Ramos (cell line): ENCODE results near the gene ENO3.

ENCODE experiments used
- in situ Hi-C: fragments of 300-500 bp; cut with MboI; formaldehyde crosslinking; loops from one replicate; pipeline ENCODE4 v1.14.3; 2022; ENCODE audit warnings: low sequenced_read_pairs; ENCODE audit not compliant: unreplicated experiment

The ENO3 gene

DNA sequence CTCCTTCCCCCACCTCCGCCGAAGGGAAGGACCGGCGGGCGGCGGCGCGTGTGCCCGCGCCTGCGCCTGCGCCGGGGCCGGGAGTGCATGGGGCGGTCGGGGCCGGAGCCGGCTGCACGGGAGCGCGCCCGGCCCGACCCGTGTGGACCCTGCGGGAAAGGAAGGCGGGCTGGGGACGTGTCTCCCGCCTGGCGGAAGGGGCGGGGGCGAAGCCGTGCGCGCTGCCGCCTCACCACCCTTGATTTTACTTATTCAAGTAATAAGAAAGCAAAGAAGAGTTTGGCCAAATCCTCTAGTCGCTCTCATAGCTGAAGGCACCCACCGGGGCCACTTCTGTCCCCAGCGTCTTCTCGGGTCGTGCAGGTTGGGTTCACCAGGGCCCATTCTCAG is 2.0 kb upstream of the ENO3 start:
- in situ Hi-C loops, result no loop called here

DNA sequence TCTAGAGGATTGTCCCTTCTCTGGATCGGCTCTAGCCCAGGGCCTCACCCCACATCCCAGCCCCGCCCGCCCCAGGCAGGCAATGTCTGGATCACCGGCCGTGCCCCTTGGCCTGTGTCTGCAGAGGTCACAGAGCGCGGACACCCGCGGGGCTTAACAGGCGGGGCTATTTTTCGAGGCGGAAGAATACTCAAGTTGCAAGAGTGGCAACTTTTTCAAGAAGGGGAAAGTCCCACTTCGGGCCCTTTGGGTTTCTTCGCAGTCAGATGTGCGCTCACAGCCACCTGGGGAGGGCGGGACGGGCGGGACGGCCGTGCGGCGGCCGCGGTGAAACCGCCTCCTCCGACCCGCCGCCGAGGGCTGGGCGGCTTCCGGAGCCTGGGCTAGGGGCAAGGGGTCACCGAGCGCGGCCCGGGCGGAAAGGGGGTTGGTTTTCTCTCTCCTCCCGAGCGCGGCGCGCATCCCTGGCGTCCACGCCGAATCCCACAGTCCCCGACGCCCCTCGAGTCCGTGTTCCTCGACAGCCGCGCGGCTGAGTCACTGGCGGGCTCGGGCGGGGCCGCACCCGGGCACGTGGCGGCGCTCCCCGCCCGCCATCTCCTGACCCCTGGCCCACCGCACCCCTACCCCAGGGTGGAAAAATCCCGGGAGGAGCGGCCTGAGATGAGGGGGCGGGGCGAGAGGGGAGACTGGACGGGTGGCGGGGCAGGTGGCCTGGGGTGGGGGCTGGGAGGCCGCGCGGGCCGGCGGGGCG is 1.4 kb upstream of the ENO3 start:
- in situ Hi-C loops, result no loop called here

DNA sequence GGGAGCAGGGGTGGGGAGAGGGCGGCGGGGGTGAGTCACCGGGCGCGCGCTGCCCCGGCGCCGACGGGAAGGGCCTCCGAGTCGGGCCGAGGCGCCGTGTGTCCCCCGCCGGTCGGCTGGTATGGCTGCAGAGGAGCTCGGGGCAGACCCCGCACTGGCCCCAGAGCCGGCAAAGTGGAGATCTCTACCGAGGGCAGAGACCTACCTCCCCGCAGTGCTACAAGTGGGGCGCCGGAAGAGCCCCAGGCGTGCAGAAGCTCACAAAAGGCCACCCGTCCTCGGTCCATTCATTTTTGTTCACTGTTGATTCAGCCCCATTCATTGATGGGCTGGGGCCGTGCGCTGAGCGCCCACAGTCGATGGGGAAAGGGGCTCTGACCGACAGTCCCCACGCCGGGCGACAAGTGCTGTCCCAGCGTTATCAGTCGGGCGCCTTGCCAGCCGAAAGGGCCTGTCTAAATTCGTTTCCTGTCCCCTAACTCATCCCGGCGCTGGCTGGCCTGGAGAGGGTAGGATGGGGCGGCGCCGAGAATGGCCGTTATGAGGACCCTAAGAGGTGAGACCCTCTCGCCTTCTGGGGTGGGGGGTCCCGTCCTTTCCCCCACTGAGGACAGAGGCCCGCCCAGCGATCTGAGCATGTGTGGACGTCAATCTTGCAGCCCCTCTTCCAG is 709 bp upstream of the ENO3 start:
- in situ Hi-C loops, result no loop called here

DNA sequence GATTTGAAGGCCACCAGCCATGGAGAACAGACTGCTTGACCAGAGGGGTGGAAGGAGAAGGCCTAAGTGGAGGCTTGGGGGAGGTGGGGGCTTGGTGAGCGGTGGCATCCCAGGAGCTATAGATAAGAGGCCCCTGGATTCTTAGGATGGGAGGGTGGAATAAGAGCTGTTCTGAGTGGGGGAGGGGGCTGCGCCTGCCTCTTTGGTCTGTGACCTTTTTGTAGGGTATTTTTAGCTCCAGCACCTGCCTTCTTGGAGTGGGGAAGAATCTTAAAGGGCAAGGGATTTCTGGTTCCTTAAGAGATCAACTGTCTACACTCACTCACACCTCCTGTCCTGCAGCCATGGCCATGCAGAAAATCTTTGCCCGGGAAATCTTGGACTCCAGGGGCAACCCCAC is 567 bp downstream of the ENO3 start:
- in situ Hi-C loops, result no loop called here

DNA sequence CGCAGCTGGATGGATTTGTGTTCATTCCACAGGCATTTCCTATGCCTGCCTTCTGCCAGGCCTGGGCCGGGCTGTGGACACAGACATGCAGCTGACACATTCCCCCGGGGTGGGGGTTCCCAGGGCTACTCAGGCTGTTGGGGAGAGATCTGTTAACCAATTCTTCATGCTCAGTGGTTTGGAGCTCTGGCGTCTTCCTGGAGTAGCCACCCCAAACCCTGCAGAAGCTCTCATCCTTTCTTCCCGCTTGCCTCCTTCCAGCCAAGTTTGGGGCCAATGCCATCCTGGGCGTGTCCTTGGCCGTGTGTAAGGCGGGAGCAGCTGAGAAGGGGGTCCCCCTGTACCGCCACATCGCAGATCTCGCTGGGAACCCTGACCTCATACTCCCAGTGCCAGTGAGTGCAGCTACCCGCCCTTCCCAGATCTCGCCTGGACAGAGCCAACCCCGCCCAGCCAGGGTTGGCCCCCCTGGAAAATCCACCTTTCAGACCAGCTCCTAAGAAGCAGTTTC is 2.6 kb downstream of the ENO3 start:
- in situ Hi-C loops, result no loop called here

DNA sequence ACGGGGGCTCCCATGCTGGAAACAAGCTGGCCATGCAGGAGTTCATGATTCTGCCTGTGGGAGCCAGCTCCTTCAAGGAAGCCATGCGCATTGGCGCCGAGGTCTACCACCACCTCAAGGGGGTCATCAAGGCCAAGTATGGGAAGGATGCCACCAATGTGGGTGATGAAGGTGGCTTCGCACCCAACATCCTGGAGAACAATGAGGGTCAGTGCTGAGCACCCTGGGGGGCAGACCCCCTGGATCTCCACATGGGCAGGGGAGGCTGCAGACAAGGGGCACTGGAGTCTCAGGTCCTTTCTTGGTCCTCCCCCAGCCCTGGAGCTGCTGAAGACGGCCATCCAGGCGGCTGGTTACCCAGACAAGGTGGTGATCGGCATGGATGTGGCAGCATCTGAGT is 4.2 kb downstream of the ENO3 start:
- in situ Hi-C loops, result no loop called here

DNA sequence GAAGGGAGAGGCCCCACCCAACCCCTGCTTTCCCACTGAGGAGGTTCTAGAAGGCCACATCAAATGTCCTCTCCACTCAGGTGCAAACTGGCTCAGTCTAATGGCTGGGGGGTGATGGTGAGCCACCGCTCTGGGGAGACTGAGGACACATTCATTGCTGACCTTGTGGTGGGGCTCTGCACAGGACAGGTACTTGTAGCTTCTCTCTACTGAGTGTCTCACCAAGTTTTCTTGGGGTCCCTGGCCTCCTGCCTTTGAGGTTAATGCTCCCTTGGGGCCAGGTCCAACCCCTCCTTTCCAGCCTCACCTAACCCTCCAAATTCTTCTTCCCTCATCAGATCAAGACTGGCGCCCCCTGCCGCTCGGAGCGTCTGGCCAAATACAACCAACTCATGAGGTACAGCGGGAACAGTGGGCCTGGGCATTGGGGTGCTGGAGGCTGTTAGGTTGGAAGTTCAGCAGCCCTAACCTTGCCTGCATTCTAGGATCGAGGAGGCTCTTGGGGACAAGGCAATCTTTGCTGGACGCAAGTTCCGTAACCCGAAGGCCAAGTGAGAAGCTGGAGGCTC is 5.7 kb downstream of the ENO3 start:
- in situ Hi-C loops, result no loop called here

DNA sequence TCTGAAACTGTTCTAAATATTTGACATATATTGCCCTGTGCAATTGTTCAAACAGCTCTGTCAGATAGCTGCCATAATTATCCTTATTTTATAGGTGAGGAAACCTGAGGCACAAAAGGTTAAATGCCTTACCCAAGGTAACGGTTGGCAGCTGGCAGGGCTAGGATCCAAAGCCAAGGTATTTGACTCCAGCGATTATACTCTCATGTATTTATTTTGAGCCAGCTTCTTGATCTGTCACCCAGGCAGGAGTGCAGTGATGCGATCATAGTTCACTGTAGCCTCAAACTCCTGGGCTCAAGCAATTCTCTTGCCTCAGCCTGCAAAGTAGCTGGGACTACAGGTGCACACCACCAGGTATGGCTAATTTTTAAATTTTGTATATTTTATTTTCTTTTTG is 7.2 kb downstream of the ENO3 start:
- in situ Hi-C loops, result no loop called here

DNA sequence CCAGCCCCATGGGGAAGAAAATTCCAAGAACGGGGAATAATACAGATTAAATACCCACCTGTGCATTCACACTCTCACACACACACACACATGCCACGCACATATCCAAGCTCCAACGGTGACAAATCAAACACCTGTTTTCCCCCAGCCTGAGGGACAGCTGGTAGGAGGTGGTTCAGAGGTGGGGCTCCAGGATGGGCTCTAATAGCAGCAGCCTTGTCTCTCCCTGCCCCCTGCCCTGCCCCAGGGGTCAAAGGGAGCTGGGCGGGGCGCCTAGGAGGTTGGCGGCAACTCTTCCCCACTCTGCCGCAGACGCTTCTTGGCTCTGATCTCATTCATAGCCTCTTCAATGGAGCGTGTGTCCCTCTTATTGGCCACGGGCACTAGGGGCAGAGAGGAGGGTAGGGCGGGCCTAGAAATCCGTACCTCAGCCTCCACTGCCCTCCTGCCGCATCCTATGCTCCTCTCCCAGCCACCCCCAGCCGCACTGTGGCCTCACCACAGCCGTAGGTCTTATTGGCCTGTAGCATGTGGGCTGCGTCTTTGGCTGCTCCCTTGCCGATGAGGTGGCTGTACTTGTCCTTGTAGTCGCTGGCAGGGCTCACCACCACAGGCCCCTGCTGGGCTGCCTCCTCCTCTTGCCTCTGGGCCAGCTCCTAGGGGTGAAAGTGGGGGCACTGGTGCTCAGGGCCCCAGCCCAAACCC is 8.5 kb downstream of the ENO3 start:
- in situ Hi-C loops, result no loop called here

DNA sequence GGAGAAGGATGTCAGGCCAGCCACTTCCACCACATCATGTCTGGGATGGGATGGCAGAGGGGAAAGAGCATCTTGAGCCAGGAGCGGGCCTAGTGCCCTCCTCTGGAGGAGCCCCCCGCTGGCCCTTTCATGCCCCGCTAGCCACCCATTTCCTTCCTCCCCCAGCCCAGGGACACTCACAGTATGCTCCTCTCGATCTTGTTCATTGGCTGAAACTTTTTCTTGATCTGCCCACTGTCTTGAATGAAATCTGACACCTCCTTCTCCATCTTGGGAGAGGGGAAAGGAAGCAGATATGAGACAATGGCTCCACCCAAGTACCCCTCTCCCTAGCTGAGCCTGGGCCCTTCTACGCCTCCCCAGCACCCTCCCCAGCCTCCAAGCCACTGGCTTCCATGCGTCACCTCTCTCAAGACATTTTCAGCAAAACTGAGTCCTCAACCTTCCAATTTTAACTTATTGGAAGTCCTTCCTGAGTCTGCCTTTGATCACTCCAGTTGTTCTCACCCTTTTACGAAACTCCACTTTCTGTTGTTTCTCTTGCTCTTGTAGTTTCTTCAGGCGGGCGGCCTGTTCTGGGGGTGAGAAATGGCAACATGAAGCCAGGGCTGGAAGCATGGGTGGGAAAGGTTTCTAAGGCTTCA is 9.5 kb downstream of the ENO3 start:
- in situ Hi-C loops, result no loop called here

DNA sequence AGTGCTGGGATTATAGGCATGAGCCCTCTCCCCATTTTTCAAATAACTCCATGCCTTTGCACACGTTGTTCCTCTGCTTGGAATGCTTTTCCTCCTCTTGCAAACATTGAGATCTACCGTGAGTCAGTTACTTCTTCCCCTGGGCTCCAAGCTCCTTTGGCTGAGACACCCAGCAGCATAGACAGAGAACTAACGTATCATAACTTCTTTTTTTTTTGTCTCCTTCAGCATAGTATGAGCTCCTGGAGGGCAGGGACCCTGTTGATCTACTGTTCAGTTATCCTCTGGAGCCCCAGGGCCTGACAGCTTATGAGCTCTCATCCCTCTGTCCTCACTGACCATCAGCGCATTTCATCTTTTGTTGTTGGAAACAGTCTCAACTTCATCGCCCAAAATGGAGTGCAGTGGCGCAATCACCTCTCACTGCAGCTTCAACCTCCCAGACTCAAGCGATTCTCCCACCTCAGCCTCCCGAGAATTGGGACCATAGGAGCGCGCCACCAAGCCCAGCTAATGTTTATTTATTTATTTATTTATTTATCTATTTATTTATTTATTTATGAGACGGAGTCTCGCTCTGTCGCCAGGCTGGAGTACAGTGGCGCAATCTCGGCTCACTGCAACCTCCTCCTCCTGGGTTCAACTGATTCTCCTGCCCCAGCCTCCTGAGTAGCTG is 14.5 kb downstream of the ENO3 start:
- in situ Hi-C loops, result no loop called here

DNA sequence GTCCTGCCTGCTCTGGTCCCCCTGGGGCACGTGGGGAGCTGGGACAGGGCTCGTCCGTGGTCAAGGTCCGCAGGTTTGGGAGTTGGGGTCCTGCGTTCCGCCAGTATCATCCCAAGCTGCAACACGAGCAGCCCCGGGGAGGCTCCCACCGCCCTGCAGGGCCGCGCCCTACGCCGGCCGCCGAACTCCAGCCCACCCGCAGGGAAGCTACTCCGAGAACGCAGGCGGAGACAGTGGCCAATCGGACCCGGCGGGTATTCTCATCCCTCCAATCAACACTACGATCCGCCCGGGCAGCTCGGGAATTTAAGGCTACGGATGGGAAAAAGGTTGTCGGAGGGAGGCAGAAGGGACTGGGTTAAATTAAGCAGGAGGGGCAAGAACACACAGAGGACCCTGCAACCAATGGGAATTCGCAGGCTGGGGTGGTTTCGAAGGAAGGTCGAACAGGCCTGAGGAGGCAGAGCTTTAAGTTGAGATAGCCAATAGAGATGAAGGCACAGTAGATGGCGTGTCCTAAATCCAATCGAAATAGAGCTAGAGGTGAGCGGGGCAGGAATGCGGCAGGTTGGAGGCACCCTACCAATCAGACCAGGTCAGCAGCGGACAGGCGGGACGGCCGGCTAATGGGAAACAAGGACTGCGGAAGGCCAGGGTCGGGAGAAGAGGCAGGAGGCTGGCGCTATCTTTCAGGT is 16.1 kb downstream of the ENO3 start:
- in situ Hi-C loops, result no loop called here

DNA sequence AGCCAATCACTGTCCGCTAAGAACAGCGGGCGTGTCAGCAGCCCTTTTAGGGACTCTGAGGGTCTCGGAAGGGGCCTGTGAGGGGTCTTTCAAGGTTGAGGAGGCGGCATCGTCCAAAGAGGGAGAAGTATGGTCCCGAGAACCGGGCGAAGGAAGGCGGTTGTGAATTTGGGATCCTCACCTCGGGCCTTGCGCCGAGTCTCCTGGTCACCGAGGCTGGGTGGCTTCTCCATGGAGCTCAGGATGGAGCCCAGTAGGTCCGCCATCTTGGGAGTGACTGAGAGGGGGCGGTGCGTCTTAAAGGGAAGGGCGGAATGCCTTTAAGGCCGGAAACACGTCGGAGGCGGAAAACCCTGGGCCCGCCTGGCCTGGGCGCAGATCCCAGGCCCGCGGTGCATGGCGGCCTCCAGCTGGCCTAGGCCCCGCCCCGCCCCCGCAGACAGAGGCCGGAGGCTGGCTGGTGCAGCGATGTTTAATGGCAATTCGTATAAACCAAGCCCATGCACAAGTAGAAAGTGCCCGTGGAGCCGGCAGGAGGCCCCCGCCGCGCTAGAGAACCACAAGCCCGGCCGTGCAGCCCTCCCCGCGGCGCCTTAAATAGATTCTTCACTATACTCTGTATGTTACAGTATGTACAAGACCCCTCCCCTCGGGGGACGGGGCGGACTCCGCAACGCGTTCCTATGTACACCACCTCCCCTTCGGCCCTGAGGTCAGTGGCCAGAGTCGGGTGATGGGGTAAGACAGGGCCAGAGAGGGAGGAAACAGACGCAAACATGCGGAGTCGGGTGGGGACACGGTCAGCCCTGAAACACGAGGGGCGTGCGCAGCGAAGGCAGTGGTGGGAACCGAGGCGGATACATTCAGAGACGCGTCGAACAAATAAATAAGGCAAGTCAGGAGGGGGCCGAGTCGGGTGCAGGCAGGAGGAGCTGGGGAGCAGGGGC is 16.9 kb downstream of the ENO3 start, which contains the start of gene SPAG7:
TSS of gene SPAG7 (minus strand) at position 279 of the 947 bp plus-strand sequence. CDS start at position 266, 13 bp downstream.
- in situ Hi-C loops, result no loop called here

DNA sequence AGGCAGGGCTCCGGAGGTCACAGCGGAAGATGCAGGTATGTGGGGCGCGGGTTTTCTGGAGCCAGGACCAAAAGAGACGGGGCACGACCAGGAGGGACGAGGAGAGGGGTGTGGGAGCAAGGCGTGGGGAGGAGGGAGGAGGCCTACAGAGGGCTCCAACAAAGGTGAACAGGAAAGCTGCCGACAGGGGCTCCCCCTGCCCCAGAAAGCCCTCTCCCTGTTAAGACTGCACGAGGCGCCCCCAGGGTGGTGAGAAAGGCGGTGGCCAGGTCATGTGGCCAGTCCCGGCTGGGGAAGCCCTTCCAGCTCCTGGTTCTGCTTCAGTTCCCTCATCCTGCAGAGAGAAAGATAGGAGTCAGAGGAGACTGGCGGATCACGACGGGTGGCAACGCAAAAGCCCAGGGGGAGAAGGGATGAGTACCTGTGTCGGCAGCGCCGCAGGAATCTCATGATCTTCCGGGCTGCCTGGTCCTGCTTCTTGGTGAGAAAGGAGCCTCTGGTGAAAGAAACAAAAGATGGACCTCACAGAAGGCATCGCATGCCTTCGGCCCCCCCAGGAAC is 17.6 kb downstream of the ENO3 start:
- in situ Hi-C loops, result no loop called here

DNA sequence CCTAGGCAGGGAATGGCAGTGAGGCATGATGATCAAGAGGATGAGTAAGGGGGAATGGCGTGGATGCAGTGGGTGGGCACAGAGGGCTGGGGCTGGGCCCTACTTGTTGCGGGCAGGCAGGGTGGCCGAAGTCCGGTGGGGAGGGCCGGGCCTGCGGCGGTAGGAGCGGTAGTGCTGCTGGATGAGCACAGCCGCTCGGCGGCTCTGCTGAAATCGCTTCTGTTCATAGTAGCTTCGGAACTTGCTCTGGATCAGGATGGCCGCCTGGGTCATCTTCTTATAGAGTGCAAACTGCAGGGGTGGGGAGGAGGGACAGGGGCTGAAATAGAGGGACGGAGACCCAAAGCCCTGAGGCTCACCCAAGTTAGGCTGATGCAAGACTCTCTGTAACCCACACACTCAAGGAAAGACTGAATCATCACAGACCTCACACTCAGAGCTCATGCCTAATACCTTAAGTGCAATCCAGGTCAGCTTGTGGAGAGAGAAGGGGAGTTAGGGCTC is 18.2 kb downstream of the ENO3 start:
- in situ Hi-C loops, result no loop called here

DNA sequence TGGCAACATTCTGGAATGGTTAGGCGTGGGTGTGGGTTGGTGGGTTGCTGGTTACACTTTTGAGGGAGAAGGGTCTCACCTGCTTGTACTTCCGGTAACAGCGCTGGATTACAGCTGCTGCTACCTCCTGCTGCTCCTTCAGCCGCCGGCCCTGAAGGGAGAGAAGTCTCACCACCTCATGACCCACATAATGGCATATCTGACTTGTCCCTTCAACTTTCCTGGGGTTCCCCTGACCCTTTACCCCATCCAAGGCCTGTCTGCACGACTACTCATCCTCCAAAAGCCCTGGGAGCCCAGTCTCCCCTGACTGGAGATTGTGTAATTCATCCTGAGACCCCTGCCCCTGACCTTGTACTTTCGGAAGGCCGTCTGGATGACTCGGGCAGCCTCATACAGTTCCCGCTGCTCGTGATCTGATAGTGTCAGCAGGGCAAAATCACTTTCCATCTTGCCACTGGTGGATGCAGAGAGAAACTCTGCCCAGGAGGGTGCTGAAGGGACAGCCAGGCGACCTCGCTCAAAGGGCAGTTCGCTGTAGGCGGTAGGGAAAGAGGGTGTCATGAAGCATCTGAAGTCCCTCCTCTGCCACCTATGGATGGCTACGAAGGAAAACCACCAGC is 18.7 kb downstream of the ENO3 start:
- in situ Hi-C loops, result no loop called here

DNA sequence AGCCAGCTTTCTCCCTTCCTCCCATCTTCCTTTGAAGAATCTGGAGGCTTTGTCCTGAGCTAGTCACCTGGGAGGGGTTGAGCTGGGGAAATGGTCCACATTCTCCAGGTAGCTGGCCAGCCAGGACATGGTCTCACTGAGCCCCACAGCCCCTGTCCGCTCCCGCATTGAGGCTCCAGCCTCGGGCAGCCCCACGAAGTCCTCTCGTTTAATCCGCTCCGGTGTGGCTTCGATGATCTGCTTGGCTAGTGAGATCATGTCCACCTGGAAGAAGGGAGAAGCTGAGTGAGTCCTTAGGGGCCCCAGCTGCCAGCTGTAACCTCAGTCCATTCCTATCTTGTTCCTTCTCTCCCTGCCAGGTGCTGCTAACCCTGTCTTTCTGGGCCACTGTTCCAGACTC is 19.4 kb downstream of the ENO3 start:
- in situ Hi-C loops, result no loop called here
